Hepatocyte (in vitro differentiated cells): ENCODE measurements around the gene SEMA5B. TPM values are rescaled to one million over a fixed set of nuclear protein-coding genes. Genes with fewer than 3 reads are reported as not detected.

Experiments
- DNase-seq: peaks from one replicate; pipeline ENCODE4 v3.0.0-alpha.2; 2016; ENCODE audit warnings: low spot score
- H2AFZ ChIP-seq: fragments of 200-600 bp; sonication (generic); 2 replicates; pipeline ENCODE4 v1.6.0; 2016; ENCODE audit warnings: antibody characterized with exemption, mild to moderate bottlenecking
- H3K27ac ChIP-seq: fragments of 200-600 bp; sonication (generic); 2 replicates; pipeline ENCODE4 v1.5.1; 2016; ENCODE audit warnings: mild to moderate bottlenecking
- H3K27me3 ChIP-seq: fragments of 200-600 bp; sonication (generic); 2 replicates; pipeline ENCODE4 v1.6.1; 2016
- H3K36me3 ChIP-seq: fragments of 200-600 bp; sonication (generic); replicated peaks from 2 replicates; pipeline ENCODE4 v1.5.1; 2016; ENCODE audit warnings: low read depth; ENCODE audit not compliant: insufficient read depth
- H3K4me1 ChIP-seq: fragments of 200-600 bp; sonication (generic); 2 replicates; pipeline ENCODE4 v1.5.1; 2016; ENCODE audit warnings: mild to moderate bottlenecking, moderate library complexity; ENCODE audit not compliant: insufficient read depth
- H3K4me2 ChIP-seq: fragments of 200-600 bp; sonication (generic); 2 replicates; pipeline ENCODE4 v1.6.0; 2016
- H3K4me3 ChIP-seq: fragments of 200-600 bp; sonication (generic); 2 replicates; pipeline ENCODE4 v1.5.1; 2016; ENCODE audit warnings: mild to moderate bottlenecking
- H3K79me2 ChIP-seq: fragments of 200-600 bp; sonication (generic); 2 replicates; pipeline ENCODE4 v1.6.0; 2017; ENCODE audit warnings: mild to moderate bottlenecking
- H3K9me2 ChIP-seq: fragments of 200-600 bp; sonication (generic); replicated peaks from 2 replicates; pipeline ENCODE4 v1.6.0; 2017; ENCODE audit warnings: mild to moderate bottlenecking; ENCODE audit not compliant: insufficient read depth
- H3K9me3 ChIP-seq: fragments of 200-600 bp; sonication (generic); 2 replicates; pipeline ENCODE4 v1.5.1; 2016; ENCODE audit warnings: low read depth, mild to moderate bottlenecking
- H4K20me1 ChIP-seq: fragments of 200-600 bp; sonication (generic); 2 replicates; pipeline ENCODE4 v1.6.0; 2016; ENCODE audit warnings: mild to moderate bottlenecking; ENCODE audit not compliant: insufficient read depth, poor library complexity, severe bottlenecking
- CTCF ChIP-seq: fragments of 200-600 bp; sonication (generic); IDR thresholded peaks from 2 replicates; pipeline ENCODE4 v1.5.1; 2016; ENCODE audit warnings: antibody characterized with exemption, mild to moderate bottlenecking; ENCODE audit not compliant: poor library complexity
- EZH2 ChIP-seq: fragments of 200-600 bp; sonication (generic); IDR thresholded peaks from 2 replicates; pipeline ENCODE4 v1.6.1; 2016; ENCODE audit warnings: antibody characterized with exemption, mild to moderate bottlenecking, borderline replicate concordance
- EZH2phosphoT487 ChIP-seq: fragments of 200-600 bp; sonication (generic); IDR thresholded peaks from one replicate; pipeline ENCODE4 v1.6.1; 2018; ENCODE audit warnings: antibody characterized with exemption, mild to moderate bottlenecking, low read depth, moderate library complexity; ENCODE audit not compliant: unreplicated experiment, severe bottlenecking
- WGBS: methylation state at CpG from one replicate; pipeline ENCODE4 v1.1.6; 2016; ENCODE audit warnings: low lambda C conversion rate; ENCODE audit errors: missing lambda C conversion rate; 5-methylcytosine and 5-hydroxymethylcytosine counted together
- polyA plus RNA-seq: library from polyadenylated mRNA; unstranded; fragments of >200 nt; fragmentation: Nextera tagmentation; extraction: Ambion mirVana; gene quantifications from 2 replicates; pipeline ENCODE4 v1.2.1, GENCODE V29; 2016
- total RNA-seq: library from RNA; depleted of rRNA; stranded (reverse); fragments of >200 nt; gene quantifications from 2 replicates; pipeline ENCODE4 v1.2.3, GENCODE V29; 2014

SEMA5B gene
- total and polyA plus RNA-seq, 2 experiments from 2014 or later: 1.4 to 4.2 TPM

DNA sequence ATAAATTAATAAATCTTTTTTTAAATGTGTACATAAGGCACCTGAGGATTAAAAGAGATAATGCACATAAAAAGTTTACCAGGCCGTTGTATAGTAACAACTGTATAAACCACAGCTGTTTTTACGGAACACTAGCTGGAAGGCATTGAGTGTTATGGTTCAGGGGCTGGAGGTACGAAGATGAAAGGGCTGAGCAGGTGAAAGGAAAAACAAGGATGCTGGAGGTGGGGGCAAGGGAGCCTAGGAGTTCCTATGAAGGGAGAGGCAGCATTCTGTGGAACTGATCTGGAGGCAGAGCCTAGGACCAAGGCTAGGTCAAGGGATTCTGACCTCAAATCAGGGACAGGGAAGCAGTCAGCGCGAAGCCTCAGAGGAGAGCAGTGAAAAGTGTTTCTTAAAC, 8.0 kb downstream of the SEMA5B start:
- Histone ChIP-seq H3K4me2 (no peak overlapping the region), H3K27ac (no peak overlapping the region), H3K36me3 (no peaks in the 10 kb centered on the region), H3K4me1 (no peaks in the 10 kb centered on the region), H3K4me3 (no peak overlapping the region), H2AFZ (no peak overlapping the region), H3K79me2 (no peaks in the 10 kb centered on the region), H3K9me3 (no peaks in the 10 kb centered on the region), H4K20me1 (no peaks in the 10 kb centered on the region), H3K9me2 (no peaks in the 10 kb centered on the region), H3K27me3 (peaks cover 35% of the 10 kb centered on the region)
- DNase-seq: no peak
- TF ChIP-seq EZH2phosphoT487 (no peak), EZH2 (no peak), CTCF (no peak)
- 86% methylated on average over 5 of the region's 5 CpGs for WGBS

DNA sequence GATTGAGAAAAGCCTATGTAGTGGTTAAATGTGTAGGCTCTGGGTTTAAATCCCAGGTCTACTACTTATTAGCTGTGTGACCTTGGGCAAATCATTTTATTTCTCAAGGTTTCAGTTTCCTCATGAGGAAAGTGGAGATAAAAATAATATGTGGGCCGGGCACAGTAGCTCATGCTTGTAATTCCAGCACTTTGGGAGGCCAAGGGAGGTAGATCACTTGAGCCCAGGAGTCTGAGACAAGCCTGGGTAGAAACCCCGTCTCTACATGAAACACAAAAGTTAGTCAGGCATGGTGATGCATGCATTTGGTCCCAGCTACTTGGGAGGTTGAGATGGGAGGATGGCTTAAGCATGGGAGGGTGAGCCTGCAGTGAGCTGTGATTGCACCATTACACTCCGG, 8.4 kb downstream of the SEMA5B start:
- H3K9me2 ChIP-seq: no peaks in the 10 kb centered on the region
- peaks cover 31% of the 10 kb centered on the region for H3K27me3 ChIP-seq
- no peaks in the 10 kb centered on the region for H3K36me3 ChIP-seq
- H3K4me1 ChIP-seq: no peaks in the 10 kb centered on the region
- no peaks in the 10 kb centered on the region for H4K20me1 ChIP-seq
- no peaks in the 10 kb centered on the region for H3K9me3 ChIP-seq
- no peak for DNase-seq
- no peak overlapping the region for H2AFZ ChIP-seq
- no peak overlapping the region for H3K4me3 ChIP-seq
- H3K27ac ChIP-seq: no peak overlapping the region
- 95% methylated on average over 3 of the region's 3 CpGs for WGBS
- H3K79me2 ChIP-seq: no peaks in the 10 kb centered on the region
- TF ChIP-seq CTCF: no peak
- no peak for TF ChIP-seq EZH2phosphoT487
- no peak for TF ChIP-seq EZH2
- no peak overlapping the region for H3K4me2 ChIP-seq

DNA sequence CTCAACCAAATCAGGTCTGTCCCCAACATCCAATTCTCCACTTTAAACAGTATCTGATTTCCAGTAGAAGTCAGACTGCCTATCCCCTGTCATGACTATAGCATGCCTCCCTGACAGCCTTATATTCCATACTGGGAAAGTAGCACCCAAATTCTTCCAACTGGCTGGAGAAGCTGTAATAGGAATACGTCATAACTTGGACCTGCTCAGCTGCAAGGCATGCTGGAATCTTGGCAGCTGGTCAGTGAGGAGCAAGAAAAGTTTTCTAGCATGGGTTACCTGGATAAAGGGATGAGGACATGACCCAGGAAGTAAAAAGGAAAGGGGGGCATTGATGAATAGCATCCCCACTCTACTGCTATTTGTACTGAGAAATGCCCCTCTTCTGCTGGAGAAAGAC, 8.9 kb downstream of the SEMA5B start:
- Histone ChIP-seq H3K4me2 (no peak overlapping the region), H3K36me3 (no peaks in the 10 kb centered on the region), H4K20me1 (no peaks in the 10 kb centered on the region), H3K27ac (no peak overlapping the region), H3K4me3 (no peak overlapping the region), H3K9me3 (no peaks in the 10 kb centered on the region), H3K27me3 (peaks cover 26% of the 10 kb centered on the region), H3K4me1 (no peaks in the 10 kb centered on the region), H2AFZ (no peak overlapping the region), H3K79me2 (no peaks in the 10 kb centered on the region), H3K9me2 (no peaks in the 10 kb centered on the region)
- TF ChIP-seq EZH2: no peak
- TF ChIP-seq CTCF: no peak
- no peak for TF ChIP-seq EZH2phosphoT487
- DNase-seq: no peak
- WGBS: 81% methylated on average over 1 of the region's 1 CpG

DNA sequence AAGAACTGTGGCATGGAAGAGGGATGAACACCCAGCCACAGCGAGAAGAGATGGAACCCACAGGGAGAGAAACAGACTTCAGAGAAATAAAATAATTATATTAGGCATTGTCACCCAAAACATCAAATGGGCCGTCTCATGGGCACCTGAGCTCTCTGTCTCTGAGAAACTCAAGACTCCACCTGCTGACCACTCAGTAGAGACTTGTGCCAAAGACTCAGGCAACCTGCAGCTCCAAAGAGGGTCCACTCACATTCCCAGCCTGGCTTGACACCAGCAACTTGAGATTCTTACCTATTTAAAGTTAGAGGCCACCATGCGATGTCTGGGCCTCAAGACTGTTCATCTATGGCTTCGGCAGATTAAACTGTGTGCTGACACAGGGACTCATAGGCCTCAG, 12.0 kb downstream of the SEMA5B start:
- H3K9me2 ChIP-seq: no peaks in the 10 kb centered on the region
- H3K36me3 ChIP-seq: no peaks in the 10 kb centered on the region
- H3K27me3 ChIP-seq: peaks cover 6% of the 10 kb centered on the region
- H2AFZ ChIP-seq: no peak overlapping the region
- H3K4me2 ChIP-seq: no peak overlapping the region
- 86% methylated on average over 4 of the region's 4 CpGs for WGBS
- TF ChIP-seq EZH2phosphoT487 (no peak), EZH2 (no peak), CTCF (no peak)
- no peak overlapping the region for H3K4me3 ChIP-seq
- H4K20me1 ChIP-seq: no peaks in the 10 kb centered on the region
- H3K9me3 ChIP-seq: no peaks in the 10 kb centered on the region
- no peak for DNase-seq
- no peaks in the 10 kb centered on the region for H3K79me2 ChIP-seq
- H3K27ac ChIP-seq: no peak overlapping the region
- H3K4me1 ChIP-seq: no peaks in the 10 kb centered on the region
